Chondrocyte (in vitro differentiated cells): ENCODE measurements around the gene UBE3C. TPM values are rescaled to one million over a fixed set of nuclear protein-coding genes. Genes with fewer than 3 reads are reported as not detected.

Experiments
- DNase-seq: peaks from one replicate; pipeline ENCODE4 v3.0.0; 2021; ENCODE audit warnings: mixed read lengths, low spot score
- H3K27ac Mint-ChIP-seq: one replicate; pipeline ENCODE4 v1.8.0; 2021; ENCODE audit warnings: mild to moderate bottlenecking, moderate library complexity, mixed read lengths; ENCODE audit not compliant: unreplicated experiment
- H3K27me3 Mint-ChIP-seq: 2 replicates; pipeline ENCODE4 v1.8.0; 2021; ENCODE audit warnings: low read depth, mixed read lengths
- H3K36me3 Mint-ChIP-seq: 2 replicates; pipeline ENCODE4 v1.8.0; 2021; ENCODE audit warnings: low read depth, mixed read lengths
- H3K4me1 Mint-ChIP-seq: 2 replicates; pipeline ENCODE4 v1.8.0; 2021; ENCODE audit warnings: low read depth, mild to moderate bottlenecking, mixed read lengths
- H3K4me3 Mint-ChIP-seq: one replicate; pipeline ENCODE4 v1.8.0; 2021; ENCODE audit warnings: mild to moderate bottlenecking, moderate library complexity, mixed read lengths; ENCODE audit not compliant: unreplicated experiment
- H3K9me3 Mint-ChIP-seq: 2 replicates; pipeline ENCODE4 v1.8.0; 2021; ENCODE audit warnings: low read depth, mixed read lengths
- total RNA-seq: library from RNA; stranded (reverse); gene quantifications from 3 replicates; pipeline ENCODE4 v1.2.1, GENCODE V29; 2021
- TF ChIP-seq, protein P1 (sequence below): fragments of 200-600 bp; sonication (generic); IDR thresholded peaks from 2 replicates; pipeline ENCODE4 v1.5.0; 2021; ENCODE audit warnings: antibody characterized with exemption, mild to moderate bottlenecking, moderate library complexity

UBE3C gene
- total RNA-seq, 1 donor from 2014 or later, result 58.9 TPM

DNA sequence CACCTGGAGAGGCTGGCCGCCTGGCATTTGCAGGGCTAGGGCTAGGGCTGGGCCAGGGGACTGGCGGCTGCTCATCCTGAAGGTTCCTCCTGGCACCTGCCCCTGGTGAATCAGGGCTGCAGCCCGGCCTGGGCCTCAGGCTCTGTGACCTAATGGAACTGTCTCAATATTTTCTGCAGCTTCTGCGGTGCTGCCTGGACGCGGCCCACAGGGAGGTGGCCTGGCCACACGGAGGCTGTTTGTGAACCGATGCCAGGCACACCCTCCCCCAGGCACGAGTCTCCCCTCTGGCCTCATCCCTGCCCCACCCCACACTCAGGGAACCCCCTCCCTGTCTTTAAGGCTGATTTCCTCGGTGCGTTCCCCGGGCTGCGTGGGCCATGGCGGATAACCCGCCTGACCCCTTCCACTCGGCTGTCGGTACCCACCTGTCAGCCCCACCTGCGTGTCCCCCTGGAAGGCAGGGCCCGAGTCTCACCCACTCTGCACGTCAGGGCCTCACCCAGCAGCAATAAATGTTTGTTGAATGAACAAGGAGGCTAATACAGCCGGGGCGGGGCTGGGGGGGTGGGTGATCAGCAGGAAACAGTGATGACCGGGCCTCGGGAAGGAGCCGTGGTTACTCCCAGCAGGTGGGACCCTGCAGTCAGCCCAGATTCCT, 143.5 kb downstream of the UBE3C start:
- Mint-ChIP-seq H3K27me3 (no peaks in the 10 kb centered on the region), H3K36me3 (no peaks in the 10 kb centered on the region)

DNA sequence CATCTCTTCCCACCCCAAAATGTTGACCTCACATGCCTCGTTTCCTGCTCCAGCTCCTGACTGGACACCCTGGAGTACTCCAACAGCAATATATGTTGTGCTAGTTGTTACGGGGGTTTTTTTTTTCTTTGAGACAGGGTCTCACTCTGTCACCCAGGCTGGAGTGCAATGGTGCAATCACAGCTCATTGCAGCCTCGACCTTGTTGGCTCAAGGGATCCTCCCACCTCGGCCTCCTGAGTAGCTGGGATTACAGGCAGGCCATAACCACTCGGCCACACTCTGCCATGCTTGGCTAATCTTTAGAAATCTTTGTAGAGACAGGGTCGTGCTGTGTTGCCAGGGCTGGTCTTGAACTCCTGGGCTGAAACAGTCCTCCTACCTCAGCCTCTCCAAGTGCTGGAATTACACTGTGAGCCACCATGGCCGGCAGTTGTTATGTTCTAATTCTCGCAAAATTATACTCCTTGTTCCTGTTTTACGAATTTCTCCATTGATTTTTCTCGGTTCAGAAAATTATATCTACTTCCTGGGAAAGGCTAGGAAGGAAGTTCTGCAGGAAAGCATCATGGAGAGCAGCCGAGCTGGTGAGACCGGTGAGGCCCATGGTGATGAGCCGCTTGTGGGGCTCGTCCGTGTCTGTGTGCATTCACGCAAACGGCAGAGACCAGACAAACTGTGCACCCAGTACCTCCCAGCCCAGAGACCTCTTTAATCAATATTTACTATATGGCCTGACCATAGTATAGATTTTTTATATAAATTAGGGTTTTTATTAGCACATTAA, 145.7 kb downstream of the UBE3C start:
- H3K4me3 Mint-ChIP-seq, result no peak overlapping the region
- peaks cover 10% of the 10 kb centered on the region for H3K9me3 Mint-ChIP-seq
- H3K4me1 Mint-ChIP-seq, result no peaks in the 10 kb centered on the region
- no peaks in the 10 kb centered on the region for H3K36me3 Mint-ChIP-seq
- TF ChIP-seq, protein P1, sequence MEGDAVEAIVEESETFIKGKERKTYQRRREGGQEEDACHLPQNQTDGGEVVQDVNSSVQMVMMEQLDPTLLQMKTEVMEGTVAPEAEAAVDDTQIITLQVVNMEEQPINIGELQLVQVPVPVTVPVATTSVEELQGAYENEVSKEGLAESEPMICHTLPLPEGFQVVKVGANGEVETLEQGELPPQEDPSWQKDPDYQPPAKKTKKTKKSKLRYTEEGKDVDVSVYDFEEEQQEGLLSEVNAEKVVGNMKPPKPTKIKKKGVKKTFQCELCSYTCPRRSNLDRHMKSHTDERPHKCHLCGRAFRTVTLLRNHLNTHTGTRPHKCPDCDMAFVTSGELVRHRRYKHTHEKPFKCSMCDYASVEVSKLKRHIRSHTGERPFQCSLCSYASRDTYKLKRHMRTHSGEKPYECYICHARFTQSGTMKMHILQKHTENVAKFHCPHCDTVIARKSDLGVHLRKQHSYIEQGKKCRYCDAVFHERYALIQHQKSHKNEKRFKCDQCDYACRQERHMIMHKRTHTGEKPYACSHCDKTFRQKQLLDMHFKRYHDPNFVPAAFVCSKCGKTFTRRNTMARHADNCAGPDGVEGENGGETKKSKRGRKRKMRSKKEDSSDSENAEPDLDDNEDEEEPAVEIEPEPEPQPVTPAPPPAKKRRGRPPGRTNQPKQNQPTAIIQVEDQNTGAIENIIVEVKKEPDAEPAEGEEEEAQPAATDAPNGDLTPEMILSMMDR, result no peak
- DNase-seq, result no peak
- peak overlapping the region; percentile 51 for H3K27ac Mint-ChIP-seq
- no peaks in the 10 kb centered on the region for H3K27me3 Mint-ChIP-seq

More for the DNA sequence above, 143.5 kb downstream of the UBE3C start:
- TF ChIP-seq, protein P1, result no peak
- Mint-ChIP-seq H3K9me3 (peaks cover 3% of the 10 kb centered on the region), H3K4me1 (peaks cover 5% of the 10 kb centered on the region), H3K4me3 (no peak overlapping the region), H3K27ac (no peak overlapping the region)
- DNase-seq, result no peak

DNA sequence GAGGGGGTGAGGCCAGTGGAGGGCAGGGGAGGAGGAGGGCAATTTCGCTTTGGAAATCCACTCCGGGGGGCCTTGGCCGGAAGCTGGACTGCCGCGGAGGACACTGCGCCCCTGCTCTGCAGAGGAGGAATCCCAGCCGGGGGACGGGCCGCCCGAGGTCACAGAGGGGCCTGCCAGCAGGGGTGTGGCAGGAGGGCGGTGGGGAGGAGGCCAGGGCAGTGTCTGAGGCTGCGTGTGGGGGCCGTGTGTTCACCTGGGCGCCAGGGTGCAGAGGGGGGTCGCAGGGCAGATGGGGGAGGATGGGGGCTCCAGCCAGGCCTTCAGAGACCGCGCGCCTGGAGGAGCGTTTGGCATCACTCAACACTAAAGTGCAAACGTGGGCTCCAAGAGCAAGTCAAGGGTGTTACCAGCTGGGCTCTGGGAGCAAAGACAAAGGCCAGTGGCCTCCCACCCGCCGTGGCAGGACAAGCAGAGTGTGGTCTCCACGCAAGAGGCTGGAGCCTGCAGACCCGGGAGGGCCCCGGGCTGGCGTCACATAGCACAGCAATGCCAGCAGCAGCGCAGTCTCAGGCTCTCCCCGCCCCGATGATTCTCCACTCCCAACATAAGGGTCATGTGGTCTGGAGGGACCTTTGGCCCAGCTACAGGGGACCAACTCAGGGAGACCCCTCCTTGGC, 152.8 kb downstream of the UBE3C start:
- H3K27me3 Mint-ChIP-seq, result no peaks in the 10 kb centered on the region
- H3K27ac Mint-ChIP-seq, result no peak overlapping the region
- TF ChIP-seq, protein P1, result no peak
- DNase-seq, result no peak
- peaks cover 5% of the 10 kb centered on the region for H3K4me1 Mint-ChIP-seq
- no peaks in the 10 kb centered on the region for H3K36me3 Mint-ChIP-seq
- no peak overlapping the region for H3K4me3 Mint-ChIP-seq
- H3K9me3 Mint-ChIP-seq, result peaks cover 7% of the 10 kb centered on the region

DNA sequence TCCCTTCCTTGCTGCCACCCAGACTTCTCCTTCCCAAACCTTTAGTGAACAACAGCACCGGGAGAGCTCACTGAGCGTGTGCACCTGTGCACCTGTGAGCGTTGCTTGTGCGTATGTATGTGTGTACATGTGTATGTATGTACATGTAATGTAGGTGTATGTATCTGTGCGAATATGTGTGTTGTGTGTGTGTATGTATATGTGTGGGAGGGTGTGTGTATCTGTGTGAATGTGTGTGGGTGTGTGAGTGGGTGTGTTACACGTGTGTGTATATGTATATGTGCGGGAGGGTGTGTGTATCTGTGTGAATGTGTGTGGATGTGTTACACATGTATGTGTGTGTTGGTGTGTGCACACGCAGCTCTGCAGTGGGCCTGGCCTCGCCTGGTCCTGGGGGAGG, 153.5 kb downstream of the UBE3C start:
- H3K27me3 Mint-ChIP-seq, result no peaks in the 10 kb centered on the region
- peaks cover 7% of the 10 kb centered on the region for H3K9me3 Mint-ChIP-seq
- no peaks in the 10 kb centered on the region for H3K36me3 Mint-ChIP-seq
- H3K4me1 Mint-ChIP-seq, result peaks cover 5% of the 10 kb centered on the region
- no peak overlapping the region for H3K4me3 Mint-ChIP-seq
- TF ChIP-seq, protein P1, result no peak
- H3K27ac Mint-ChIP-seq, result no peak overlapping the region
- no peak for DNase-seq

- Mint-ChIP-seq H3K36me3 (no peaks in the 10 kb centered on the region), H3K4me1 (peaks cover 5% of the 10 kb centered on the region), H3K27me3 (no peaks in the 10 kb centered on the region), H3K9me3 (peaks cover 7% of the 10 kb centered on the region), H3K4me3 (no peak overlapping the region), H3K27ac (no peak overlapping the region)
- no peak for DNase-seq
- TF ChIP-seq, protein P1, result no peak
These were observed 154.2 kb downstream of the UBE3C start for GRCh38 chr7:157292770-157293412.
